Stimulated activated memory B cell treated with anti-CD40 and anti-IgM and Interleukin-4, amounts not matched to agents 10 μg/mL and 1 μg/mL and 100 μg/mL, for 72 hours (primary cell): ENCODE measurements around the gene TMEM244.
"Not testable (repeated sequence)": the region's sequence is repeated elsewhere in the genome, so short reads cannot be mapped to it uniquely, and the experiment has no call there.

ENCODE experiments used
- ATAC-seq: fragments of 150-1000 bp; cut with Tn5 transposase; 2 replicates; pipeline ENCODE4 v1.10.0; 2021
- H3K27ac Mint-ChIP-seq: one replicate; pipeline ENCODE4 v1.8.0; 2022; ENCODE audit warnings: mild to moderate bottlenecking, mixed read lengths
- H3K27me3 Mint-ChIP-seq: one replicate; pipeline ENCODE4 v1.8.0; 2022; ENCODE audit warnings: mixed read lengths
- H3K36me3 Mint-ChIP-seq: one replicate; pipeline ENCODE4 v1.8.0; 2022; ENCODE audit warnings: mixed read lengths
- H3K4me1 Mint-ChIP-seq: one replicate; pipeline ENCODE4 v1.8.0; 2022; ENCODE audit warnings: mixed read lengths
- H3K4me3 Mint-ChIP-seq: one replicate; pipeline ENCODE4 v1.8.0; 2022; ENCODE audit warnings: mild to moderate bottlenecking, moderate library complexity, mixed read lengths
- H3K9me3 Mint-ChIP-seq: one replicate; pipeline ENCODE4 v1.8.0; 2022; ENCODE audit warnings: mixed read lengths

TMEM244 gene

GRCh38 chr6:129802920-129803319, 58.2 kb downstream of the TMEM244 start:
- peaks cover 29% of the 10 kb centered on the region for H3K27me3 Mint-ChIP-seq
- H3K4me3 Mint-ChIP-seq, H3K4me1 Mint-ChIP-seq, H3K36me3 Mint-ChIP-seq, H3K27ac Mint-ChIP-seq, ATAC-seq: not testable (repeated sequence)
- peaks cover 12% of the 10 kb centered on the region for H3K9me3 Mint-ChIP-seq

- Mint-ChIP-seq H3K27ac (no peak overlapping the region), H3K4me3 (no peak overlapping the region), H3K4me1 (no peaks in the 10 kb centered on the region), H3K27me3 (peaks cover 29% of the 10 kb centered on the region), H3K9me3 (peaks cover 12% of the 10 kb centered on the region), H3K36me3 (no peaks in the 10 kb centered on the region)
- ATAC-seq, result no peak
These were observed 59.2 kb downstream of the TMEM244 start for GRCh38 chr6:129801909-129802308.

- ATAC-seq, result peak; percentile 5
- H3K27ac Mint-ChIP-seq, result no peak overlapping the region
- no peak overlapping the region for H3K4me3 Mint-ChIP-seq
- no peaks in the 10 kb centered on the region for H3K27me3 Mint-ChIP-seq
- no peaks in the 10 kb centered on the region for H3K9me3 Mint-ChIP-seq
- no peaks in the 10 kb centered on the region for H3K4me1 Mint-ChIP-seq
- no peaks in the 10 kb centered on the region for H3K36me3 Mint-ChIP-seq
These were observed 65.9 kb downstream of the TMEM244 start for GRCh38 chr6:129795261-129795660.

DNA sequence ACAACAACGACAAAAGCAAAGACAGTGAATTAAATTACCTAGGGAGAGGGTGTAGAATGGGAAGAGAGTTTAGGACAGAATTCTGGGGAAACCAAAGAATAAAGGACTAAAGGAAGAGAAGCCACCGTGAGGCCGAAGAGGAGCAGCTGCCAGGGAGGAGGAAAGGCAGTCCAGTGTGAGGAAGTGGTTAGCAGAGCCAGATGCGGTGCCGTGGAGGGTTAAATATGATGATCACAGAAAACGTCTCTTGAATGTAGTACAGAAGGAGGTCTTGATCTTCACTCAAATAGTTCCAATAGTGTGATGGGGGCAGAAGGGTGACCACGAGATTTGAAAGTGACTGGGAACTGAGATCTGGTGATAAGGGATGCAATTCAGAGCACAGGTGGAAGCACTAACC, 67.7 kb downstream of the TMEM244 start:
- H3K4me1 Mint-ChIP-seq, result no peaks in the 10 kb centered on the region
- H3K4me3 Mint-ChIP-seq, result no peak overlapping the region
- H3K9me3 Mint-ChIP-seq, result no peaks in the 10 kb centered on the region
- H3K27ac Mint-ChIP-seq, result no peak overlapping the region
- ATAC-seq, result no peak
- H3K36me3 Mint-ChIP-seq, result no peaks in the 10 kb centered on the region
- H3K27me3 Mint-ChIP-seq, result no peaks in the 10 kb centered on the region

GRCh38 chr6:129792049-129792448, 69.1 kb downstream of the TMEM244 start:
- Mint-ChIP-seq H3K9me3 (no peaks in the 10 kb centered on the region), H3K36me3 (no peaks in the 10 kb centered on the region), H3K4me1 (no peaks in the 10 kb centered on the region), H3K27ac (no peak overlapping the region), H3K27me3 (no peaks in the 10 kb centered on the region), H3K4me3 (no peak overlapping the region)
- no peak for ATAC-seq

DNA sequence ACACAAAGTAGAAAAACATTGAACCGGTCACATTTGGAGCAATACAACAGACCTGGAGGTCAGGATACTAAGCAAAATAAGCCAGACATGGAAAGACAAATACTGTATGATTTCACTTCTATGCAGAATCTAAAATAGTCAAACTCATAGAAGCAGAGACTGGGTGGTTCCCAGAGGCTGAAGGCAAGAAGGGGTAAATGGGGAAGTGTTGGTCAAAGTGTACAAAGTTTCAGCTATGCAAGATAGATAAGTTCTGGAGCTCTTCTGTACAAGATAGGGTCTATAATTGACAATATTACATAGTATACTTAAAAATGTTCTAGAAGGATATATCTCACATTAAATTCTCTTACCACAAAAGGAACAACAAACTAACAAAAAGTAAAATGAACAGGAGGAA, 70.3 kb downstream of the TMEM244 start:
- Mint-ChIP-seq H3K9me3 (no peaks in the 10 kb centered on the region), H3K4me3 (no peak overlapping the region), H3K4me1 (no peaks in the 10 kb centered on the region), H3K27me3 (no peaks in the 10 kb centered on the region), H3K27ac (no peak overlapping the region), H3K36me3 (no peaks in the 10 kb centered on the region)
- ATAC-seq, result no peak

DNA sequence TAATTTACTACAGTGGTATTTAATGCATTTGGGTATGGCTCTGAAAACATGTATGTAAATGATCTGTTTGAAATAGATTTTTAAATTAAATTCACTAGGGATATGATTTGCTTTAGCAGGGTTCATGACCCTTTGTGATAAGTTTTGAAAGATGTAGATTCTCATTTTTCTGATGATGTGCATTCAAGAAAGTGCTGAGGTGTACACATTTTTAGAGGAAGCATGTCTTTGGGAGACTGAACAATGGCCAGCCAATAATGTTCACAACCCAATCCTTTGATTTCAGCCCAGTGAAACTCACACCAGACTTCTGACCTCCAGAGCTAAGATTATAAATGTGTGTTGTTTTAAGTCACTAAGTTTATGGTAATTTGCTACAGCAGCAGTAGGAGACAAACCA, 71.1 kb downstream of the TMEM244 start:
- H3K36me3 Mint-ChIP-seq, result no peaks in the 10 kb centered on the region
- H3K27ac Mint-ChIP-seq, result no peak overlapping the region
- H3K4me1 Mint-ChIP-seq, result no peaks in the 10 kb centered on the region
- H3K9me3 Mint-ChIP-seq, result no peaks in the 10 kb centered on the region
- H3K4me3 Mint-ChIP-seq, result no peak overlapping the region
- H3K27me3 Mint-ChIP-seq, result no peaks in the 10 kb centered on the region
- no peak for ATAC-seq

DNA sequence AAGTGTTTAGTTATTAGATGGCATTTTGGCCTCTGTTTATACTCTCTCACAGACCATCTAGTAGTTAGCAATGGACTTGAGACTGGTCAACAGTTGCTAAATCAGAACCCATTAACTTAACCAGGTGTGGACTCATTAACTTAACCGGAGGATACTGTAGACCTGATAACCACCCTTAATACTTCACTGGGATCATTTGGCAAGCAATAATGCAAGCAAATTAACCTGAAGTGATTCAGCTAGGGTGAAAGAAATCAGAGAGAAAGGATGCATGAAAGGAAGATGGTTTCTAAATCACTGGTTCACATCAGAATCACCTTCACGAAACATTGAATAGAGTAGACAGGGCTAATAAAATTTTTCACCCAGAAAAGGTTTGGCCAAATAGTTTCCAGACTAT, 73.3 kb downstream of the TMEM244 start:
- no peak for ATAC-seq
- Mint-ChIP-seq H3K27ac (no peak overlapping the region), H3K4me1 (no peaks in the 10 kb centered on the region), H3K36me3 (no peaks in the 10 kb centered on the region), H3K27me3 (peaks cover 2% of the 10 kb centered on the region), H3K4me3 (no peak overlapping the region), H3K9me3 (no peaks in the 10 kb centered on the region)

GRCh38 chr6:129786548-129786947, 74.6 kb downstream of the TMEM244 start:
- Mint-ChIP-seq H3K4me3 (no peak overlapping the region), H3K27me3 (peaks cover 10% of the 10 kb centered on the region), H3K9me3 (peaks cover 3% of the 10 kb centered on the region)

DNA sequence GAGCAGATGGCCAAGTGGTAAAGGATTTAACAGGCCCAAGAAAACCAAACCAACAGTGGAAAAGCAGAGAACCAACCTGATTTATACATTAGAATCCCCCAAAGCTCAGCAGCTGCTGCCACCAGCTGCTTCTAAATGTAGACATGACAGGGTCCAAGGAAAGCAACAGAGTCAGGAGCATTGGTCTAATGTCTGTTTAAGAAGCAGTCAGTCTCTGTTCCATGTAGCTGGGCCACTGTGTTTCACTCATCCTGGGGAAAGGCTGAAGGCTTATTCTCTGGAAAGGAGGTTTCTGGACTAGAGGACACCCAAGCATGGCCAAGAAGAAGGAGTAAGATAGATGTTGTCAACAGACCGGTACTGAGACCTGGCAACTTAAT, 75.4 kb downstream of the TMEM244 start:
- Mint-ChIP-seq H3K4me3 (no peak overlapping the region), H3K27me3 (peaks cover 10% of the 10 kb centered on the region), H3K36me3 (no peaks in the 10 kb centered on the region), H3K4me1 (no peaks in the 10 kb centered on the region), H3K27ac (no peak overlapping the region), H3K9me3 (peaks cover 3% of the 10 kb centered on the region)
- ATAC-seq, result no peak

More at GRCh38 chr6:129786548-129786947, 74.6 kb downstream of the TMEM244 start:
- ATAC-seq, result no peak
- Mint-ChIP-seq H3K36me3 (no peaks in the 10 kb centered on the region), H3K4me1 (no peaks in the 10 kb centered on the region), H3K27ac (no peak overlapping the region)

DNA sequence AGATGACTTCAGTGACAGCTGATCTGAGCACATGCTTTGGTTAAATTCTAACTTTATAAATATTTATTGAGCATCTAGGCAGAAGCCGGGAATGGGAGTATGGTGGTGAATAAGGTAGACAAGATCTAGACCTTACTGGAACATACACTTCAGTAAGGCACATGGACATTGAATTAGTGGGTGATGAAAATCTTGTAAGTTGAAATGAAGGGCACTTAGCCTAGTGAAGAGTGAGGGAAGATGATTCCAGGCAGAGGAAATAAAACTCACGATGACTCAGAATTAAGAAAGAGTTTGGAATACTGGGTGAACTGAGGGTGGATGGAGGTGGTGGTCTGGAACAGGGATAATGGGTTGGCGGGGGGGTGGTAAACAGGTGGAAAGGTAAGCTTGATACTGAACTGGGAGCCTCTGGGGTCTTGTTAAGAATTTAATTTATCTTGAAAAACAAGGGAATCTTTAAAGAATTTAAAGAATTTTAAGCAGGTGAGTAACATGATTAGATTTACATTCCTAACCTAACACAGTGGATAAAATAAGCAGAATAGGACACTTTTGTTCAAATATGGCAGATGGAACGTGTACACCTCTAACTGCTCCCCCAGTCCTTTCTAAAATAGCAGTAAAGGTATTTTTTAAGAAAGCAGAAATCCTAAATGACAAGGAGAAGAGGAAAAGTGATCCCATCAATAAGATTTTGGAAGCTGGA, 75.9 kb downstream of the TMEM244 start:
- H3K36me3 Mint-ChIP-seq, result no peaks in the 10 kb centered on the region
- H3K4me3 Mint-ChIP-seq, result no peak overlapping the region
- no peaks in the 10 kb centered on the region for H3K4me1 Mint-ChIP-seq
- no peak overlapping the region for H3K27ac Mint-ChIP-seq
- H3K27me3 Mint-ChIP-seq, result peaks cover 10% of the 10 kb centered on the region
- ATAC-seq, result no peak
- peaks cover 3% of the 10 kb centered on the region for H3K9me3 Mint-ChIP-seq
